ENCODE measurements around the gene FSTL3. TPM values are rescaled to one million over a fixed set of nuclear protein-coding genes. Genes with fewer than 3 reads are reported as not detected.

The FSTL3 gene
- total RNA-seq, 1 experiment from 2014 or later, result 7.1 TPM

DNA sequence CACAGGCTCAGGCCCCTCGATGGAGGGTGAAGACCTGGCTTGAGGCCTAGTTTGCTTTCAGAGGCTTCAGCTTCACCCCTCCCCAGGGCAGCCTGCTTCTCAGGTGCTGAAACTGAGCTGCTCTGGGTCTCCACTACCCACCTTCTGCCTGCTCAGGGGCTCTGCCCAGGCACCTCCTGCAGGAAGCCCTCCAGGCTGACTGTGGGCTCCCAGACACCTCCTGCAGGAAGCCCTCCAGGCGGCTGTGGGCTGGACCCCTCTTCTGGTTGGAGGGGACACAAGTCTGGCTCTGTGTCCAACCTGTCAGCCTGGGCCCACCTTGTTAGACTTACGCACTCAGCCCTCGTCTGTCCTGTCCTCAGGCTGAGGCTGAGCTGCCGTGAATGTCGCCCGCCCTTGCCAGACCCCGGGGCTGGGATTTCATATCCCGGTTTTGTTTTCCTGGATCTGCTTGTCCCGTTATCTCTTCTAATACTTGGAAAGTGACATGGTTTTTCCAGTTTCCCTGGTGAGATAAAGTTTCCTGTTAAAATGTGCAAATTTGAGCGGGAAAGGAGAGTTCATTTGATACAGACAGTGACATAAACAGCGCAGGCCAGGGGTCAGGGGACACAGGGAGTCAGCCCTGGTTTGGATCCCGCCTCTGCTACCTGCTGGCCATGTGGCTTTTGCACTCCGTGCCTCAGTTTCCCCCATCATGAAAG is 53.9 kb downstream of the FSTL3 start:
- Mint-ChIP-seq H3K27ac (ENCODE audit: unreplicated experiment) (no peak overlapping the region), H3K4me3 (ENCODE audit: low read depth, unreplicated experiment) (no peak overlapping the region), H3K27me3 (ENCODE audit: unreplicated experiment) (peaks cover 13% of the 10 kb centered on the region), H3K36me3 (ENCODE audit: insufficient read depth, unreplicated experiment) (peaks cover 8% of the 10 kb centered on the region), H3K4me1 (ENCODE audit: low read depth, unreplicated experiment) (peaks cover 15% of the 10 kb centered on the region), H3K9me3 (ENCODE audit: low read depth, unreplicated experiment) (no peaks in the 10 kb centered on the region)
- TF ChIP-seq CTCF (IDR thresholded peaks at IDR 0.05; ENCODE audit: unreplicated experiment), result no peak
- DNase-seq, result no peak
- no TSS peak for BruUV-seq (replicated peaks)
- intact Hi-C loops (cut with micrococcal nuclease; ENCODE audit: unreplicated experiment), result no loop called here
- CTCF ChIA-PET, result no interaction called here

- no peak for DNase-seq
- intact Hi-C loops (cut with micrococcal nuclease; ENCODE audit: unreplicated experiment), result no loop called here
- TF ChIP-seq CTCF (IDR thresholded peaks at IDR 0.05; ENCODE audit: unreplicated experiment), result no peak
- Mint-ChIP-seq H3K36me3 (ENCODE audit: insufficient read depth, unreplicated experiment) (peaks cover 8% of the 10 kb centered on the region), H3K27ac (ENCODE audit: unreplicated experiment) (no peak overlapping the region), H3K4me3 (ENCODE audit: low read depth, unreplicated experiment) (no peak overlapping the region), H3K27me3 (ENCODE audit: unreplicated experiment) (peaks cover 13% of the 10 kb centered on the region), H3K9me3 (ENCODE audit: low read depth, unreplicated experiment) (no peaks in the 10 kb centered on the region), H3K4me1 (ENCODE audit: low read depth, unreplicated experiment) (peaks cover 16% of the 10 kb centered on the region)
- no TSS peak for BruUV-seq (replicated peaks)
- CTCF ChIA-PET, result no interaction called here
Observed at GRCh38 chr19:731000-731399, 54.8 kb downstream of the FSTL3 start.

DNA sequence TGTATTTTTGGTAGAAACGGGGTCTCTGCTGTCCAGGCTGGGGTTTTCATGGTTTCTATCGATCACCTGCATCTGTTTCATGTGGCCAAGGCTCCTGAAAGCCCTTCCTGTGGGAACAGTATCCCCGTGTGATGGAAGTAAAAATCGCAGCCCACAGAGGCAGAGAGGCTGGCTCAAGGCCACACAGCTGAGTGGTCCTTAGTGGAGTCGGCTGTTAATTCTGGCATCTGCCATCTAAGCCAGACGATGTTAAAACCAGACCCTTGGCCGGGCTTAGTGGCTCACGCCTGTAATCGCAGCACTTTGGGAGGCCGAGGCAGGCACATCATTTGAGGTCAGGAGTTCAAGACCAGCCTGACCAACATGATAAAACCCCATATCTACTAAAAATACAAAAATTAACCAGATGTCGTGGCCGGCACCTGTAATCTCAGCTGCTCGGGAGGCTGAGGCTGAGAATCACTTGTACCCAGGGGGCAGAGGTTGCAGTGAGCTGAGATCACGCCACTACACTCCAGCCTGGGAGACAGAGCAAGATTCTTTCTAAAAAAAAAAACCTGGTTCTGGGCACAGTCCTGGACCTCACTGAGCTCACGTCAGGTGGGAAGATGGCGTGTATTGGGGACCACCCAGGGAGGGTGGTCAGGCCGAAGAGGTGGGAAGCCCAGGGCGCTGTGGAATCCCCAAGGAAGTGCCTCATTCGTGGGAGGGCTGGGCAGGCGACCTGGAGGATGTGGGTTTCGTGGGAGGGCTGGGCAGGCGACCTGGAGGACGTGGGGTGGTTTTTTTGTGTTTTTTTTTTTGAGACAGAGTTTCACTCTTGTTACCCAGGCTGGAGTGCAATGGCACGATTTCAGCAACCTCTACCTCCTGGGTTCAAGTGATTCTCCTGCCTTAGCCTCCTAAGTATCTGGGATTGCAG is 56.2 kb downstream of the FSTL3 start:
- no peaks in the 10 kb centered on the region for H3K9me3 Mint-ChIP-seq (ENCODE audit: low read depth, unreplicated experiment)
- intact Hi-C loops (cut with micrococcal nuclease; ENCODE audit: unreplicated experiment), result no loop called here
- H3K27ac Mint-ChIP-seq (ENCODE audit: unreplicated experiment), result no peak overlapping the region
- H3K36me3 Mint-ChIP-seq (ENCODE audit: insufficient read depth, unreplicated experiment), result peaks cover 5% of the 10 kb centered on the region
- peaks cover 19% of the 10 kb centered on the region for H3K27me3 Mint-ChIP-seq (ENCODE audit: unreplicated experiment)
- H3K4me1 Mint-ChIP-seq (ENCODE audit: low read depth, unreplicated experiment), result peaks cover 16% of the 10 kb centered on the region
- no peak for TF ChIP-seq CTCF (IDR thresholded peaks at IDR 0.05; ENCODE audit: unreplicated experiment)
- no peak for DNase-seq
- no TSS peak for BruUV-seq (replicated peaks)
- no peak overlapping the region for H3K4me3 Mint-ChIP-seq (ENCODE audit: low read depth, unreplicated experiment)
- CTCF ChIA-PET, result interaction anchor here (0.9 kb wide), 1 partner anchor 69 kb away, joined by 3 read pairs; the partner anchor contains the start of gene RNF126

Other genes starting within 250 kb of the FSTL3 start
- gene SHC2, start 215.4 kb upstream of the FSTL3 start, total RNA-seq (2022), result 8.3 and 8.4 TPM in 2 replicates
- 0.34 and 0.47 TPM in 2 replicates for gene MADCAM1, start 179.9 kb upstream of the FSTL3 start, total RNA-seq (2022)
- 8.6 and 9.0 TPM in 2 replicates for gene TPGS1, start 168.9 kb upstream of the FSTL3 start, total RNA-seq (2022)
- 46.1 and 50.6 TPM in 2 replicates for gene CDC34, start 144.6 kb upstream of the FSTL3 start, total RNA-seq (2022)
- gene GZMM, start 132.3 kb upstream of the FSTL3 start, total RNA-seq (2022), result 0.42 TPM in 1 of 2 replicates, not detected in the other
- gene BSG, start 103.8 kb upstream of the FSTL3 start, total RNA-seq (2022), result 354 and 394 TPM in 2 replicates
- 0.09 and 0.32 TPM in 2 replicates for gene HCN2, start 86.5 kb upstream of the FSTL3 start, total RNA-seq (2022)
- 51.4 and 57.5 TPM in 2 replicates for gene POLRMT, start 42.9 kb upstream of the FSTL3 start, total RNA-seq (2022)
- gene FGF22, start 36.5 kb upstream of the FSTL3 start, total RNA-seq (2022), result 0.24 and 0.39 TPM in 2 replicates
- gene RNF126, start 13.2 kb upstream of the FSTL3 start, total RNA-seq (2022), result 44.8 and 46.4 TPM in 2 replicates
- not detected in 2 replicates for gene PRSS57, start 19.1 kb downstream of the FSTL3 start, total RNA-seq (2022)
- 0.56 and 0.83 TPM in 2 replicates for gene PALM, start 32.5 kb downstream of the FSTL3 start, total RNA-seq (2022)
- gene MISP, start 74.7 kb downstream of the FSTL3 start, total RNA-seq (2022), result 73.9 and 90.5 TPM in 2 replicates
- 380 and 409 TPM in 2 replicates for gene PTBP1, start 121.1 kb downstream of the FSTL3 start, total RNA-seq (2022)
- 0.27 TPM in 1 of 2 replicates, not detected in the other for gene PLPPR3, start 145.6 kb downstream of the FSTL3 start, total RNA-seq (2022)
- gene AZU1, start 151.4 kb downstream of the FSTL3 start, total RNA-seq (2022), result not detected in 2 replicates
- not detected in 2 replicates for gene PRTN3, start 164.6 kb downstream of the FSTL3 start, total RNA-seq (2022)
- gene ELANE, start 175.9 kb downstream of the FSTL3 start, total RNA-seq (2022), result not detected in 2 replicates
- gene CFD, start 183.3 kb downstream of the FSTL3 start, total RNA-seq (2022), result 2.3 and 3.9 TPM in 2 replicates
- gene MED16, start 216.8 kb downstream of the FSTL3 start, total RNA-seq (2022), result 21.4 and 22.4 TPM in 2 replicates
- gene RNU6-9, start 217.1 kb downstream of the FSTL3 start, total RNA-seq (2022), result not detected in 2 replicates
- gene R3HDM4, start 236.8 kb downstream of the FSTL3 start, total RNA-seq (2022), result 54.0 and 55.5 TPM in 2 replicates
- gene KISS1R, start 240.9 kb downstream of the FSTL3 start, total RNA-seq (2022), result not detected in 2 replicates
- gene ARID3A, start 249.6 kb downstream of the FSTL3 start, total RNA-seq (2022), result 0.85 and 1.6 TPM in 2 replicates

Data from Calu3 (cell line).